Testis (tissue), 3 donors: ENCODE results near the gene METTL18. TPM values are rescaled to one million over a fixed set of nuclear protein-coding genes. Genes with fewer than 3 reads are reported as not detected.
"Not testable (repeated sequence)": the region's sequence is repeated elsewhere in the genome, so short reads cannot be mapped to it uniquely, and the experiment has no call there.

Experiments used
- DNase-seq: peaks from one replicate; pipeline ENCODE4 v3.0.0-alpha.2; 2019
- H3K27ac ChIP-seq, 2 donors: fragments of 200-600 bp; sonication (generic); one replicate each; pipeline ENCODE4 v1.5.1; 2019
- H3K27me3 ChIP-seq: fragments of 200-600 bp; sonication (generic); one replicate; pipeline ENCODE4 v1.5.1; 2019
- H3K36me3 ChIP-seq: fragments of 200-600 bp; sonication (generic); one replicate; pipeline ENCODE4 v1.5.1; 2017; ENCODE audit warnings: low read depth; ENCODE audit errors: missing control alignments
- H3K4me1 ChIP-seq: fragments of 200-600 bp; sonication (generic); one replicate; pipeline ENCODE4 v1.5.1; 2019
- H3K4me3 ChIP-seq, 2 donors: fragments of 200-600 bp; sonication (generic); one replicate each; pipeline ENCODE4 v1.5.1; 2017 to 2019
- H3K9me3 ChIP-seq: fragments of 200-600 bp; sonication (generic); one replicate; pipeline ENCODE4 v1.5.1; 2017
- CTCF ChIP-seq, 3 experiments: fragments of 450-650 bp in 2 of 3; fragments of 200-600 bp in 1 of 3; sonication (generic) in 1 of 3; IDR thresholded peaks; one replicate each; pipeline ENCODE4 v1.5.1; 2016 to 2019; ENCODE audit warnings: antibody characterized with exemption in 3 of 3, mild to moderate bottlenecking in 2 of 3, moderate library complexity in 1 of 3
- POLR2A ChIP-seq: fragments of 450-650 bp; IDR thresholded peaks from one replicate; pipeline ENCODE4 v1.6.1; 2017; ENCODE audit warnings: antibody characterized with exemption, mild to moderate bottlenecking, moderate library complexity
- WGBS, 2 donors: methylation state at CpG; one replicate each; pipeline ENCODE4 v1.1.5; 2018; 5-methylcytosine and 5-hydroxymethylcytosine counted together
- intact Hi-C: fragments of 100-400 bp; cut with DNase I; formaldehyde crosslinking; loops from one replicate; pipeline ENCODE4 v1.15.1; 2023; ENCODE audit warnings: low total_unique reads
- polyA plus RNA-seq: library from polyadenylated mRNA; stranded (reverse); fragments of 350-450 nt; fragmentation: Illumina TruSeq; extraction: RNeasy Lipid Tissue Mini Kit (QIAGEN cat#74804); gene quantifications from one replicate; pipeline ENCODE4 v1.2.3, GENCODE V29; 2014; ENCODE audit warnings: low read depth, low replicate concordance; ENCODE audit not compliant: insufficient read depth
- total RNA-seq, 2 donors: library from RNA; depleted of rRNA; stranded (reverse); fragments of >200 nt; gene quantifications; one replicate each; pipeline ENCODE4 v1.2.3, GENCODE V29; 2016

Gene METTL18
- total and polyA plus RNA-seq, 3 donors from 2014 or later, result 6.4 to 8.6 (median 6.6) TPM

DNA sequence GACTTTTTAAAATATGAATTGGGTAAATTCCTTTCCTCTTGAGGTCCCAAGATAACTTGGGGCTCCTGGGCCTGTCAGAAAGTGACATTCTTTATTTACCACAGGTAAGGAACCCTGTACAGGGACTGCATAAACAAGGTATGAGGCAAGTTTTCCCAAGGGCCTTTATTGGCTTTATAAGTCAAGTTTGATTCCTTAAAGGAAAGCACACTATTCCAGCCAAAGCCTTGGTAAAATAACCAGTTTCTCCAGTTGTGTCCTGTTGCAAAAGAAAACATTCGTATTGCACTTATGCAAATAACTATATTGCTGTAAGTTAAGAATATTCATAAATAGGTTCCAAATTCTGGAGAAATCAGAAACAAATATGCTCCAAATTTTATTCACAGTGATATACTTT, 21.9 kb upstream of the METTL18 start:
- 97 to 100% methylated on average over 1 of the region's 1 CpG for WGBS, 2 donors
- Histone ChIP-seq H3K4me1 (no peaks in the 10 kb centered on the region), H3K4me3 (no peak overlapping the region), H3K27ac (no peak overlapping the region), H3K36me3 (no peaks in the 10 kb centered on the region), H3K9me3 (no peaks in the 10 kb centered on the region), H3K27me3 (no peaks in the 10 kb centered on the region)
- intact Hi-C loops, result no loop called here
- no peak for DNase-seq
- TF ChIP-seq POLR2A, result no peak

DNA sequence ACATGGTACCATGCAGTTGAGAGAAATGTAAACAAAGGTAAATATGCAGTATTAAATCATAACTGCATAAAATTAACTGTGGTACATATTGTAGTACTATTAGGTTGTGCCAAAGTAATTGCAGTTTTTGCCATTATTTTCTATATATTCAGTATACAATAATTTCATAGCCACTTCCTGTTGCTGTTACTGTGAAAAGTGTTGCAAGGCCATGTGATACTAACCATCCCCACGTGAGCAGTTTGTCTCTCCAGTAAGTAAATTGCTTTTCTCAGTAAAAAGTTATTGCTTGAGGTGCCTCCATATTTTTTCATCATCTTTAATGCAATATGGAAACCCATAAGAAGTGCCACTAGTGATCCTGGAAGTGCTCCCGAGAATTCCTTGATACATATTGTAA, 19.6 kb upstream of the METTL18 start:
- 50 to 73% methylated on average over 2 of the region's 2 CpGs for WGBS, 2 donors
- Histone ChIP-seq H3K4me3 (no peak overlapping the region), H3K4me1 (no peaks in the 10 kb centered on the region), H3K27ac (no peak overlapping the region), H3K27me3 (no peaks in the 10 kb centered on the region), H3K36me3 (no peaks in the 10 kb centered on the region), H3K9me3 (no peaks in the 10 kb centered on the region)
- TF ChIP-seq POLR2A (no peak), CTCF (IDR thresholded peaks at IDR 0.05) (no peak)
- intact Hi-C loops, result no loop called here
- DNase-seq, result no peak

GRCh38 chr1:169812131-169812530, 17.4 kb upstream of the METTL18 start:
- H3K4me3 ChIP-seq, result no peak overlapping the region
- no peaks in the 10 kb centered on the region for H3K36me3 ChIP-seq
- DNase-seq, result no peak
- H3K9me3 ChIP-seq, result no peaks in the 10 kb centered on the region
- WGBS, 2 donors, result 86 to 94% methylated on average over 2 of the region's 2 CpGs
- no peaks in the 10 kb centered on the region for H3K27me3 ChIP-seq
- H3K4me1 ChIP-seq, result no peaks in the 10 kb centered on the region
- H3K27ac ChIP-seq, result no peak overlapping the region
- TF ChIP-seq CTCF (IDR thresholded peaks at IDR 0.05) (no peak), POLR2A (no peak)
- intact Hi-C loops, result no loop called here

DNA sequence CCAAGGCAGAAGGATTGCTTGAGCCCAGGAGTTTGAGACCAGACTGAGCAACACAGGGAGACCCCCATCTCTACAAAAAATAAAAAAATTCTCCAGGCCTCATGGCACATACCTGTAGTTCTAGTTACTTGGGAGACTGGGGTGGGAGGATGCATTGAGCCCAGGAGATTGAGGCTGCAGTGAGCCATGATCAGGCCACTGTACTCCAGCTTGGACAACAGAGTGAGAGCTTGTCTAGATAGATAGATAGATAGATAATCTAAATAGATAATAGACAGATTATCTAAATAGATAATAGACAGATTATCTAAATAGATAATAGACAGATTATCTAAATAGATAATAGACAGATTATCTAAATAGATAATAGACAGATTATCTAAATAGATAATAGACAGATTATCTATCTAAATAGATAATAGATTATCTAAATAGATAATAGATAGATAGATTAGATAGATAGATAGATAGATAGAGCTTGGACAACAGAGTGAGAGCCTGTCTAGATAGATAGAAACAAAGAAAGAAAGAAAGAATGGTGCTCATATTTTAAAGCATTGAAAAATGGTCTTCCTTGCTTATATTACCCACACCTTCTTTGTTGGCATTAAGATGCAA, 16.8 kb upstream of the METTL18 start:
- intact Hi-C loops, H3K4me3 ChIP-seq, H3K36me3 ChIP-seq, H3K27ac ChIP-seq, DNase-seq, H3K4me1 ChIP-seq, H3K27me3 ChIP-seq, H3K9me3 ChIP-seq: not testable (repeated sequence)

- Histone ChIP-seq H3K36me3 (no peaks in the 10 kb centered on the region), H3K9me3 (no peaks in the 10 kb centered on the region), H3K4me3 (no peak overlapping the region), H3K27me3 (no peaks in the 10 kb centered on the region), H3K27ac (no peak overlapping the region), H3K4me1 (no peaks in the 10 kb centered on the region)
- intact Hi-C loops, result no loop called here
- TF ChIP-seq POLR2A (no peak), CTCF (IDR thresholded peaks at IDR 0.05) (peak; percentile 55 to 65 (median 58))
- peak; percentile 31 for DNase-seq
- 67 to 76% methylated on average over 4 of the region's 4 CpGs for WGBS, 2 donors
These were observed 14.8 kb upstream of the METTL18 start for GRCh38 chr1:169809370-169810095.

DNA sequence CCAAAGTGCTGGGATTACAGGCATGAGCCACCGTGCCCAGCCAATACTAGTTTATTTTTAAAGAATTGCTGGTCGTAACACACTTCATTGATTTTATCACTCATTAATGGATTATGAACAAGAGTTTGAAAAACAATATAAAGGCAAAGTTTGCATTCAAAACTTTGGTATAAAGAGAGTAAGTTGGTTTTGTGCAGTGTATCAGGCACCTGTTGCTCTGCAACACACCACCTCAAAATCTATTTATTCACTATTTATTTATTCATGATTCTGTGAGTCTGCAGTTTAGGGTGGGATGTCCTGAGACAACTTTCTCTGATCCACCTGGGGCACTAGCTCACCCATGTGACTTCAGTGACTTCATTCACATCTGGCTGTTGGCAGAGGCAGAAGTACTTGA, 10.2 kb upstream of the METTL18 start:
- H3K4me3 ChIP-seq, result no peak overlapping the region
- intact Hi-C loops, result no loop called here
- no peaks in the 10 kb centered on the region for H3K4me1 ChIP-seq
- WGBS, 2 donors, result 94 to 96% methylated on average over 2 of the region's 2 CpGs
- no peaks in the 10 kb centered on the region for H3K9me3 ChIP-seq
- H3K27ac ChIP-seq, result no peak overlapping the region
- H3K27me3 ChIP-seq, result no peaks in the 10 kb centered on the region
- H3K36me3 ChIP-seq, result no peaks in the 10 kb centered on the region
- TF ChIP-seq POLR2A (no peak), CTCF (IDR thresholded peaks at IDR 0.05) (no peak)
- no peak for DNase-seq
